HEK293T (cell line): ENCODE measurements around the gene CALD1.

Experiments
- ARNT ChIP-seq: fragments of 450-650 bp; IDR thresholded peaks from 2 replicates; pipeline ENCODE4 v1.6.1; 2017; ENCODE audit warnings: mild to moderate bottlenecking
- ELF4 ChIP-seq: fragments of 450-650 bp; IDR thresholded peaks from 2 replicates; pipeline ENCODE4 v1.6.1; 2017; ENCODE audit warnings: antibody characterized with exemption
- FOXM1 ChIP-seq: fragments of 450-650 bp; IDR thresholded peaks from 2 replicates; pipeline ENCODE4 v1.6.1; 2017; ENCODE audit warnings: mild to moderate bottlenecking, borderline replicate concordance
- L3MBTL2 ChIP-seq: fragments of 450-650 bp; conservative IDR thresholded peaks from 2 replicates; pipeline ENCODE4 v1.6.1; 2016; ENCODE audit warnings: mild to moderate bottlenecking
- SP1 ChIP-seq: fragments of 450-650 bp; IDR thresholded peaks from 2 replicates; pipeline ENCODE4 v1.6.1; 2017
- SUZ12 ChIP-seq: fragments of 450-650 bp; IDR thresholded peaks from 2 replicates; pipeline ENCODE4 v1.6.1; 2016; ENCODE audit warnings: mild to moderate bottlenecking
- ZNF384 ChIP-seq: fragments of 450-650 bp; IDR thresholded peaks from 2 replicates; pipeline ENCODE4 v1.6.1; 2016

GRCh38 chr7:134891262-134891695 is 111.8 kb downstream of the CALD1 start:
- no peak for TF ChIP-seq ELF4
- no peak for TF ChIP-seq FOXM1
- peak; percentile 93 for TF ChIP-seq L3MBTL2
- no peak for TF ChIP-seq SP1
- TF ChIP-seq SUZ12, result no peak
- no peak for TF ChIP-seq ARNT
- peak; percentile 93 for TF ChIP-seq ZNF384
